Measurements from ENCODE around the gene SLC7A5.
"Not testable (repeated sequence)": the region's sequence is repeated elsewhere in the genome, so short reads cannot be mapped to it uniquely, and the experiment has no call there.

Gene SLC7A5

GRCh38 chr16:87909203-87909935 lies 40.1 kb upstream of the SLC7A5 start:
- TF ChIP-seq, protein P1, sequence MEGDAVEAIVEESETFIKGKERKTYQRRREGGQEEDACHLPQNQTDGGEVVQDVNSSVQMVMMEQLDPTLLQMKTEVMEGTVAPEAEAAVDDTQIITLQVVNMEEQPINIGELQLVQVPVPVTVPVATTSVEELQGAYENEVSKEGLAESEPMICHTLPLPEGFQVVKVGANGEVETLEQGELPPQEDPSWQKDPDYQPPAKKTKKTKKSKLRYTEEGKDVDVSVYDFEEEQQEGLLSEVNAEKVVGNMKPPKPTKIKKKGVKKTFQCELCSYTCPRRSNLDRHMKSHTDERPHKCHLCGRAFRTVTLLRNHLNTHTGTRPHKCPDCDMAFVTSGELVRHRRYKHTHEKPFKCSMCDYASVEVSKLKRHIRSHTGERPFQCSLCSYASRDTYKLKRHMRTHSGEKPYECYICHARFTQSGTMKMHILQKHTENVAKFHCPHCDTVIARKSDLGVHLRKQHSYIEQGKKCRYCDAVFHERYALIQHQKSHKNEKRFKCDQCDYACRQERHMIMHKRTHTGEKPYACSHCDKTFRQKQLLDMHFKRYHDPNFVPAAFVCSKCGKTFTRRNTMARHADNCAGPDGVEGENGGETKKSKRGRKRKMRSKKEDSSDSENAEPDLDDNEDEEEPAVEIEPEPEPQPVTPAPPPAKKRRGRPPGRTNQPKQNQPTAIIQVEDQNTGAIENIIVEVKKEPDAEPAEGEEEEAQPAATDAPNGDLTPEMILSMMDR (IDR thresholded peaks at IDR 0.05): peak; percentile 86
- not testable (repeated sequence) for H3K27me3 ChIP-seq; H3K4me1 ChIP-seq (ENCODE audit: control insufficient read depth in 1 of 2, insufficient read depth in 1 of 2, low read depth in 1 of 2, low read length in 1 of 2); H3K9me3 ChIP-seq; H3K36me3 ChIP-seq; H3K4me3 ChIP-seq (ENCODE audit: low read depth in 1 of 2, low read length in 1 of 2); H3K27ac ChIP-seq

DNA sequence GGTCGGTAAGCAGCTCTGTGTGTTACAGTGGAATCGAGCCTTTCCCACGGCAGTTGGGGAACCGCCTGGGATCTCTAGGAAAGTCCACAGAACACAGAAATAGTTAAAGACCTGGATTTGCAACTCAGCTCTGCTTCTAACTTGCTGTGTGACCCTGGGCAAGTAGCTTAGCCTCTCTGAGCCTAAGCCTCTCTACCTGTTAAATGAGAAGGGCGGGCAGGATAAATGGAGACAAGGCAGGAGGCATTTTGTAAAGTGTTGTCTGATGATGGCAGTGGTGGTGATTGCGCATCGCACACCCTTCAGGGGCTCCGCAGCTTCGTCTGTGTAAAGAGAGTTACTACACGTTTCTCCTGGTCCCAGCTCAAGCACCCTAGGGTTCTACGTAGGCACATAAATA lies 38.8 kb upstream of the SLC7A5 start:
- not testable (repeated sequence) for H3K27me3 ChIP-seq; H3K4me1 ChIP-seq (ENCODE audit: control insufficient read depth in 1 of 2, insufficient read depth in 1 of 2, low read depth in 1 of 2, low read length in 1 of 2); H3K27ac ChIP-seq; H3K36me3 ChIP-seq; H3K9me3 ChIP-seq; H3K4me3 ChIP-seq (ENCODE audit: low read depth in 1 of 2, low read length in 1 of 2)

GRCh38 chr16:87905521-87905920 lies 36.2 kb upstream of the SLC7A5 start:
- H3K9me3 ChIP-seq; H3K4me3 ChIP-seq (ENCODE audit: low read depth in 1 of 2, low read length in 1 of 2); H3K36me3 ChIP-seq; H3K27me3 ChIP-seq; H3K27ac ChIP-seq; H3K4me1 ChIP-seq (ENCODE audit: control insufficient read depth in 1 of 2, insufficient read depth in 1 of 2, low read depth in 1 of 2, low read length in 1 of 2): not testable (repeated sequence)

- not testable (repeated sequence) for H3K27me3 ChIP-seq; H3K27ac ChIP-seq; H3K4me3 ChIP-seq (ENCODE audit: low read depth in 1 of 2, low read length in 1 of 2); H3K36me3 ChIP-seq; H3K4me1 ChIP-seq (ENCODE audit: control insufficient read depth in 1 of 2, insufficient read depth in 1 of 2, low read depth in 1 of 2, low read length in 1 of 2); H3K9me3 ChIP-seq
These were observed 35.7 kb upstream of the SLC7A5 start for GRCh38 chr16:87904963-87905362.

GRCh38 chr16:87900489-87900888 lies 31.2 kb upstream of the SLC7A5 start:
- not testable (repeated sequence) for H3K4me3 ChIP-seq (ENCODE audit: low read depth in 1 of 2, low read length in 1 of 2); H3K36me3 ChIP-seq; H3K27ac ChIP-seq; H3K4me1 ChIP-seq (ENCODE audit: control insufficient read depth in 1 of 2, insufficient read depth in 1 of 2, low read depth in 1 of 2, low read length in 1 of 2); H3K9me3 ChIP-seq
- peaks cover 29% of the 10 kb centered on the region for H3K27me3 ChIP-seq

- TF ChIP-seq, protein P1 (IDR thresholded peaks at IDR 0.05): no peak
- Histone ChIP-seq H3K9me3 (no peaks in the 10 kb centered on the region), H3K27ac (no peak overlapping the region), H3K4me3 (ENCODE audit: low read depth in 1 of 2, low read length in 1 of 2) (no peak overlapping the region), H3K4me1 (ENCODE audit: control insufficient read depth in 1 of 2, insufficient read depth in 1 of 2, low read depth in 1 of 2, low read length in 1 of 2) (no peaks in the 10 kb centered on the region), H3K27me3 (peaks cover 34% of the 10 kb centered on the region), H3K36me3 (no peaks in the 10 kb centered on the region)
These were observed 28.5 kb upstream of the SLC7A5 start for GRCh38 chr16:87897521-87898505.

- not testable (repeated sequence) for H3K9me3 ChIP-seq; H3K4me1 ChIP-seq (ENCODE audit: control insufficient read depth in 1 of 2, insufficient read depth in 1 of 2, low read depth in 1 of 2, low read length in 1 of 2); H3K36me3 ChIP-seq; H3K27ac ChIP-seq; H3K4me3 ChIP-seq (ENCODE audit: low read depth in 1 of 2, low read length in 1 of 2)
- peaks cover 34% of the 10 kb centered on the region for H3K27me3 ChIP-seq
These were observed 27.7 kb upstream of the SLC7A5 start for GRCh38 chr16:87896924-87897520.

GRCh38 chr16:87896176-87896890 lies 27.0 kb upstream of the SLC7A5 start:
- H3K4me3 ChIP-seq (ENCODE audit: low read depth in 1 of 2, low read length in 1 of 2); H3K4me1 ChIP-seq (ENCODE audit: control insufficient read depth in 1 of 2, insufficient read depth in 1 of 2, low read depth in 1 of 2, low read length in 1 of 2); H3K36me3 ChIP-seq; H3K27ac ChIP-seq; H3K9me3 ChIP-seq: not testable (repeated sequence)
- peaks cover 34% of the 10 kb centered on the region for H3K27me3 ChIP-seq
